ENCODE data around the gene NACC2. TPM values are rescaled to one million over a fixed set of nuclear protein-coding genes. Genes with fewer than 3 reads are reported as not detected.

Gene NACC2
- total and polyA plus RNA-seq, 7 donors: 8.5 to 33.5 (median 18.4) TPM

- intact Hi-C loops (cut with DNase I): no loop called here
- Histone ChIP-seq H3K27me3 (ENCODE audit: insufficient read depth in 3 of 3, low read length in 2 of 3) (no peaks in the 10 kb centered on the region), H3K9me3 (no peaks in the 10 kb centered on the region), H3K4me3 (peak overlapping the region; percentile 71), H3K36me3 (ENCODE audit: insufficient read depth in 1 of 2, low read depth in 1 of 2) (no peaks in the 10 kb centered on the region), H3K4me1 (peaks cover 63% of the 10 kb centered on the region), H3K27ac (peak overlapping the region; percentile 93)
- DNase-seq: peak; percentile 11 to 44
- TF ChIP-seq CTCF (IDR thresholded peaks at IDR 0.05): no peak
- 55 to 78% (median 64%) methylated on average over 9 of the region's 9 CpGs for WGBS, 3 donors
- no peak for ATAC-seq
Observed at GRCh38 chr9:136092741-136093140, 2.3 kb downstream of the NACC2 start.

- peak overlapping the region; percentile 93 for H3K27ac ChIP-seq
- no peak for ATAC-seq
- DNase-seq: peak; percentile 9 to 64
- 68 to 80% (median 69%) methylated on average over 10 of the region's 10 CpGs for WGBS, 3 donors
- no peaks in the 10 kb centered on the region for H3K9me3 ChIP-seq
- no peak for TF ChIP-seq CTCF (IDR thresholded peaks at IDR 0.05)
- intact Hi-C loops (cut with DNase I): no loop called here
- peaks cover 67% of the 10 kb centered on the region for H3K4me1 ChIP-seq
- H3K4me3 ChIP-seq: peak overlapping the region; percentile 71
- no peaks in the 10 kb centered on the region for H3K36me3 ChIP-seq (ENCODE audit: insufficient read depth in 1 of 2, low read depth in 1 of 2)
- H3K27me3 ChIP-seq (ENCODE audit: insufficient read depth in 3 of 3, low read length in 2 of 3): no peaks in the 10 kb centered on the region
Observed at GRCh38 chr9:136092353-136092650, 2.8 kb downstream of the NACC2 start.

- H3K36me3 ChIP-seq (ENCODE audit: insufficient read depth in 1 of 2, low read depth in 1 of 2): no peaks in the 10 kb centered on the region
- no peaks in the 10 kb centered on the region for H3K27me3 ChIP-seq (ENCODE audit: insufficient read depth in 3 of 3, low read length in 2 of 3)
- WGBS, 3 donors: 50 to 60% (median 55%) methylated on average over 20 of the region's 20 CpGs
- ATAC-seq: peak in 3 of 4 donors; percentile 18 to 48 (median 40)
- peaks cover 73% of the 10 kb centered on the region for H3K4me1 ChIP-seq
- H3K27ac ChIP-seq: peak overlapping the region; percentile 93
- intact Hi-C loops (cut with DNase I): no loop called here
- H3K4me3 ChIP-seq: peak overlapping the region; percentile 71
- peak; percentile 13 to 64 for DNase-seq
- H3K9me3 ChIP-seq: no peaks in the 10 kb centered on the region
- TF ChIP-seq CTCF (IDR thresholded peaks at IDR 0.05): no peak
Observed at GRCh38 chr9:136091582-136092352, 3.3 kb downstream of the NACC2 start.

GRCh38 chr9:136090768-136091581, 4.1 kb downstream of the NACC2 start:
- peak in 1 of 4 donors; percentile 15 for ATAC-seq
- peak; percentile 14 to 53 for DNase-seq
- Histone ChIP-seq H3K36me3 (ENCODE audit: insufficient read depth in 1 of 2, low read depth in 1 of 2) (no peaks in the 10 kb centered on the region), H3K4me1 (peaks cover 77% of the 10 kb centered on the region), H3K27me3 (ENCODE audit: insufficient read depth in 3 of 3, low read length in 2 of 3) (no peaks in the 10 kb centered on the region), H3K4me3 (peak overlapping the region; percentile 71), H3K27ac (peak overlapping the region; percentile 93), H3K9me3 (no peaks in the 10 kb centered on the region)
- WGBS, 3 donors: 29 to 55% (median 40%) methylated on average over 20 to 22 of the region's 22 CpGs
- TF ChIP-seq CTCF (IDR thresholded peaks at IDR 0.05): no peak
- intact Hi-C loops (cut with DNase I): no loop called here
